ENCODE measurements around the gene TTC24. TPM values are rescaled to one million over a fixed set of nuclear protein-coding genes. Genes with fewer than 3 reads are reported as not detected.
A peak's percentile ranks its signal among the peaks of the same experiment; 100 is the strongest.
"Not testable (repeated sequence)": the region's sequence is repeated elsewhere in the genome, so short reads cannot be mapped to it uniquely, and the experiment has no call there.

TTC24 gene
- total RNA-seq, 1 experiment from 2014 or later, result not detected

DNA sequence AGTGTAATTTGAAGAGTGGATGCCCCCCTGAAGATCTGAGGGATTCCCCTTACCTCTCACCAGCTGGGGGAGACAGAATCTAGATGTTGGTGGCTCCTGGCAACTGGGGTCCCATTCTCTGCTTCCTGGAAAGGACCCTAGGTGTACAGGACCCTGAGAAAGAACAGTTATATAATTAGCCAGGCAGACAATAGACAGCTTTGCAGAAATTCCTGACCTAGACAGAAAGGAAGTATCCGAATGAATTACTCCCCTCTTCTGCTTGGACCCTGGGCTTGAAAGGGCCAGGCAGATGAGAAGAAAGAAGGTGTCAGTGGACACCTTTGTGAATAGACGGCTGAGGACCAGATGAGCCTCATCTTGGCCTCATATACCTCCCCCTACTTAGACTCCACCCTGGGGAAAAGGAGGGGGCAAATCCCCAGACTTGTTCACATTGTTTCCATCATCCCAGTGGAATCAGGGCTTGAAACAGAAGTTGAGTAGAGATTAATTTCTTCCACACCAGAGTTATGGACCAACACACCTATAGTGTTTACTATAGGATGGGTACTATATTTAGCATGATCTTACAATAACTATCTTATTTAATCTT lies 5.4 kb upstream of the TTC24 start:
- no peaks in the 10 kb centered on the region for H3K9me3 ChIP-seq

DNA sequence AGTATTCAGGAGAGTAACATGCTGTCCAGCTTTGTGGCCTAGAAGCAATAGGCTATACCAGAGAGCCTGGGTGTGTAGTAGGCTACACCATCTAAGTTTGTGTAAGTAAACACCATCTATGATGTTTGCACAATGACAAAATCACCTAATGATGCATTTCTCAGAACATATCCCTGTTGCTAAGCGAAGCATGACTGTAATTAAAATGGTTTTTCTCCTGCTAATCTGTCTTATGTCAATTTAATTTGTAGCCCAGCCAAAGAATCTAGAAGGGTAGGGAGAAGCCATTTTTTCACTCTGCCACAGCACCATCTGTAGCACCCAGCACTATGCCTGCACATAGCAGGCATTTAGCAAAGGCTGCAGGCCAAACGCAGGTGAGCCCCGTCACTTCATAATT lies 2.0 kb upstream of the TTC24 start:
- Histone ChIP-seq H3K27me3 (peaks cover 2% of the 10 kb centered on the region; the same call in 1 of the 2 replicates), H3K4me3 (no peak overlapping the region), H3K9me3 (no peaks in the 10 kb centered on the region), H3K36me3 (no peaks in the 10 kb centered on the region)
- no peak for DNase-seq

More for the DNA sequence above, 5.4 kb upstream of the TTC24 start:
- no peak for DNase-seq
- H3K36me3 ChIP-seq, result peaks cover 9% of the 10 kb centered on the region
- peaks cover 2% of the 10 kb centered on the region; the same call in 1 of the 2 replicates for H3K27me3 ChIP-seq
- no peak overlapping the region for H3K4me3 ChIP-seq

DNA sequence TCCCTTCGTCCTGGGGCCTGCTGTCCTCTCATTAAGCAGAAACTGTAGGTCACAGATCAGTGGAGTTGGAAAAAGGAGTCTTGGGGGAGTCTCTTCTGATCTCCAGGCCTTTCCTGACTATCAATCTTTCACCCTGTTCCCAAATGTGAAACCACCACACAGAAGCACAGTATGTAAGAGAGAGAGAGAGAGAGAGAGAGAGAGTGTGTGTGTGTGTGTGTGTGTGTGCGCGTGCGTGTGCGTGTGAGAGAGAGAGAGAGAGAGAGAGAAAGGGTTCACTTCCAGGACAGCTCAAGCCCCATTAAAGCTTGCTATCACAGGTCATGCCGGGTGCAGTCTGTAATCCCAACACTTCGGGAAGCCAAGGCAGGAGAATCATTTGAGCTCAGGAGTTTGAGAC lies 1.5 kb upstream of the TTC24 start:
- peaks cover 2% of the 10 kb centered on the region; the same call in 1 of the 2 replicates for H3K27me3 ChIP-seq
- no peak overlapping the region for H3K4me3 ChIP-seq
- no peaks in the 10 kb centered on the region for H3K36me3 ChIP-seq
- H3K9me3 ChIP-seq, result no peaks in the 10 kb centered on the region
- DNase-seq, result no peak

DNA sequence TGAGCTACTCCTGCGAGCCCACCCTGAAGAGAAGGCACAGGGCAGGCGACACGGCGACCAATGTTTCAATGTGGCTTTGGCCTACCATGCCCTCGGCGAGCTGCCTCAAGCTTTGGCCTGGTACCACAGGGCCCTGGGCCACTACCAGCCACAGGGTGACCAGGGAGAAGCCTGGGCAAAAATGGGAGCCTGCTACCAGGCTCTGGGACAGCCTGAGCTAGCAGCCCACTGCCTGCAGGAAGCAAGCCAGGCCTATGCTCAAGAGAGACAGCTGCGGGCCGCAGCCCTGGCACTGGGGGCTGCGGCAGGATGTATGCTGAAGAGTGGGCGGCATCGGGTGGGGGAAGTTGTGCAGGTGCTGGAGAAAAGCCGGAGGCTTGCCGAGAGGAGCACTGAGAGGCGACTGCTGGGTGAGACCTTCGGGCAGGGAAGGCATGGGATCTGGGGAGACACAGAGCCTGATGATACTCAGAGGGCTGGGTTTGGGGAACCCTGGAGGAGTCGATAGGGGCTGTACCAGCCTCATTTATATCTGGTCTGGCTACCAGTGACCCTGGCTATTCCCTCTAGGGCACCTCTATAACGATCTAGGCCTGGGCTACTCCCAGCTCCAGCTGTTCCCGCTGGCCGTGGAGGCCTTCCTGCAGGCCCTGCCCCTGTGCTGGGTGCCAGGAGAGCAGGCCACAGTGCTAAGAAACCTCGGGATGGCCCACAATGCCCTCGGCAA lies 2.3 kb downstream of the TTC24 start:
- Histone ChIP-seq H3K4me3 (no peak overlapping the region), H3K36me3 (no peaks in the 10 kb centered on the region), H3K9me3 (no peaks in the 10 kb centered on the region), H3K27me3 (no peaks in the 10 kb centered on the region)
- DNase-seq, result no peak

DNA sequence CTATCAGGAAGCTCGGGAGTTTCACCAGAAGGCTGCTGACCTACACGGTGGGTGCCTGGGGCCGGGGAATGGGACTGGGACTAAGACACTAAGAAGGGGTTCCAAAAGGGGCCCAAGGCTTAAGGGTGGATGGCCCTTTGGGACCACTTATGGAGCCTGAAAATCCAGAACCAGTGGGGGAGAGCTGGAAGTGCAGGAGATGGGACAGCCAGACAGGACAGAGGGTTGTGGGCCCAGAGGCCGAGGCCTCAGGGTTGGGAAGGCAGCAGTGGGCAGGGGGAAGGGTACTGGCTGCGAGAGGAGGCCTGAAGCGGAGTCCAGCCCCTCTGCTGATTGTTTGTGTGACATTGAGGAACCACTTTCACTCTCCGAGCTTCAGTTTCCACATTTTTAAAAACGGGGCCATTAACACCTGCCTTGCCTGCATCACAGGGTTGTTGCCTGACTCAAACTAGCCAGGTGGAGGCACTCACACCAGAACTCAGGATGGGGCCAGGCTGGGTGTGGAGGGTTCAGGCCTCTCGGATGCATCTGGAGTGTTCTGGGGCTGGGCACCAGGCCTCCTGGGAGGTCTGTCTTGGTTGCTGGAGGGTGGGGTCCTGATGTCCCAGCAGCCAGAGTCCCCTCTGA lies 3.0 kb downstream of the TTC24 start:
- DNase-seq, result no peak
- Histone ChIP-seq H3K36me3 (no peaks in the 10 kb centered on the region), H3K9me3 (no peaks in the 10 kb centered on the region), H3K4me3 (no peak overlapping the region), H3K27me3 (no peaks in the 10 kb centered on the region)

DNA sequence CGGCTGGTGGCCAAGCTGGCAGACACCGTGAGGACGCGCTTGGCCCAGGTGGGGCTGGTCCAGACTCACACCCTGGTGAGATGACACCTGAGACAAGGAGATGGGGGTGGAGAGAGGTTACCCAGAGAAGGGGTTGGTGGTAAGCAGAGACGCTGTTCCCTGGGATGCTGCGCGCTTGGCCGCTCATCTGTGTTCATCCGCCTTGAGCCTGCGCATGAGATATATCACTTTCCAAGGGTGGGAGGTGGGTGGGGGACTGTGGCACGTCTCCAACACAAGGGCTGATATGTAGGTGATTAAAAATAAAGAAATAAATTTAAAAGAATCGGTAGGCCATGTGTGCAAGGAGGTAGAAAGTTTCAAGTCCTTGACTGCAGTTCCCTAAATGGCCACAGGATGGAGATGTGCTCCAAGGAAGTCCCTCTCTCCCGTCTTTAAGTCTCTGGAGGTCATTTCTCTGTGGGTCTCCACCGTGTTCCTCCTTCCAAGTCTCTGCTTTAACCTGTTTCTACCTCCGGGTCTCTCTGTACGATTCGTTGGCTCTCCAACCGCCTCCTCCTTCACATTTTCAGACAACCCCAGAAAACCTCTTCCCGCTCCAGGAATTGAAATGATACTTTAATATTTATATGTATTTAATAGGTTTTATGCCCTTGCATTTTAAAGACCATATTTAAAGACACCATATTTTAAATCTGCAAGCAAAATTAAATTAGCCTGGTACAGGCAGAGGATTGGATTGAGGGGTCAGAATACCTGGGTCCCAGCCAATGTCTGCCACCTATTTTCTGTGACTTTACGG lies 4.5 kb downstream of the TTC24 start:
- Histone ChIP-seq H3K36me3 (no peaks in the 10 kb centered on the region), H3K27me3 (no peaks in the 10 kb centered on the region), H3K9me3 (no peaks in the 10 kb centered on the region), H3K4me3 (no peak overlapping the region)
- peak; percentile 41 for DNase-seq

DNA sequence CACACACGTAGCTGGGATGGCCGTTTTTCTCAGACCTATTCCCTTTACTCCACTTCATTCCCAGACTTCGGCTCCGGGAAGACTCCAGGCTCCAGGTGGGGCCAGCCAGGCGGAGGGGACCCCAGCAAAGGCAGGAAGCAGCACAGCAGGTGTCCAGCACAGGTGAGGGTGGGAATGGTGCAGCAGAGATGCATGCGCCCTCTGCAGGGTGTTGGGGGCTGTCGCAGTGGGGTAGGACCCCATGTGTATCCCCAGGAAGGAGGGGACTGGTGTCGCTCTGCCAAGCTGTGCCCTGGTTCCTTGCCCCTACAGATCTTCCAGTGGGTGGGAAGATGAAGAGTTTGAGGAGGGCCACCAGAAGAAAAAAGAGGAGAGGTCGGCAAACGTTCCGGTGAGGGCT lies 5.3 kb downstream of the TTC24 start:
- Histone ChIP-seq H3K36me3 (no peaks in the 10 kb centered on the region), H3K27me3 (no peaks in the 10 kb centered on the region), H3K9me3 (no peaks in the 10 kb centered on the region), H3K4me3 (no peak overlapping the region)
- no peak for DNase-seq

DNA sequence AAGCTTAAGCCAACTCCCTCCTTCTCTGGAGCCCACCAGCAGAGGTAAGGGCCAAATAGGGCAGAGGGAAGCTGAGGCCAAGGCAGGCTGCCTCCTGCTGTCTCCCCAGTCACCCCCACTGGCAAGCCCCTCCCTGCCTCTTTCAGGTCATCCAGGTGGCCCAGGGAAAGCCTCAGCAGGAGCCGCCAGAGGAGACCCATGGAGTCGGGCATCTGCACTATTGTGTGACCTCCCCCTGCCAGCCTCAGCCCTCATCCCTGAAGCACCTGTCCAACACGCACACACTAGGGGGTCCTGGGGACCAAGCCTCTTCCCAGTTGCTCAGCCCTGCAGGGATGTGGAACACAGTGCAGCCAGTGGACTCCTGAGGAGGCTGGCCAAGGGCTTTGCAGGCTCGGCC lies 6.8 kb downstream of the TTC24 start:
- Histone ChIP-seq H3K27me3 (no peaks in the 10 kb centered on the region), H3K9me3 (no peaks in the 10 kb centered on the region), H3K36me3 (no peaks in the 10 kb centered on the region), H3K4me3 (no peak overlapping the region)
- DNase-seq, result no peak

DNA sequence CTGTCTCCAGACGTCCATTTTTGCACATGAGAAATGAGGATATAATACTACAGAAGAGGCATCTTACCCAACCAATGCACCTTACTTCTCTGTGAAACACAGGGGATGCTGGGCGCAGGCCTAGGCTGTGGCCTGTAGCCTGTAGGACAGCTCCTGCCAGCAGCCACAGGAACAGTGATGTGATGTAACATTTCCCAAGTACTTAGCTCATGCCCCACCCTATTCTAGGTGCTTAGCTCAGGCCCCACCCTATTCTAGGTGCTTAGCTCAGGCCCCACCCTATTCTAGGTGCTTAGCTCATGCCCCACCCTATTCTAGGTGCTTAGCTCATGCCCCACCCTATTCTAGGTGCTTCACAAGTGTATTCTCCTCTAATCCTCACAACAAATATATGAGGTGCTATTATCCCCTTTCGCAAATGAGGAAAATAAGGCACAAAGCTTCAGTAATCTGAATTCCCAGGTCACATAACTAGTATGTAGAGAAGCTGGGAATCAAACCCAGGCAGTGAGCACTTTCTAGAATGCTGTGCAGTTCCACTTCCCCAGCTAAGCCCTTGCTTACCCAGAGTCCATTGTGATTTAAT lies 7.5 kb downstream of the TTC24 start:
- Histone ChIP-seq H3K4me3 (no peak overlapping the region), H3K27me3 (no peaks in the 10 kb centered on the region), H3K36me3 (peaks cover 2% of the 10 kb centered on the region), H3K9me3 (no peaks in the 10 kb centered on the region)
- DNase-seq, result no peak

DNA sequence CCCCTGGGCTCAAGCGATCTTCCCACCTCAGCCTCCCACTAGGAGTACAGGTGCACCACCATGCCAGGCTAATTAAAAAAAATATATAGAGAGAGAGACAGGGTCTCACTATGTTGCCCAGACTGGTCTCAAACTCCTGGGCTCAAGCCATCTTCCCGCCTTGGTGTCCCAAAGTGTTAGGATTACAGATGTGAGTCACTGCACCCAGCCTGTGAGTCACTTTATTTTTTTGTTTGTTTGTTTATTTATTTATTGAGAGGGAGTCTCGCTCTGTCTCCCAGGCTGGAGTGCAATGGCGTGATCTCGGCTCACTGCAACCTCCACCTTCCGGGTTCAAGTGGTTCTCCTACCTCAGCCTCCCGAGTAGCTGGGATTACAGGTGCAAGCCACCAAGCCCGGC lies 8.4 kb downstream of the TTC24 start:
- peaks cover 12% of the 10 kb centered on the region for H3K36me3 ChIP-seq
- DNase-seq, H3K9me3 ChIP-seq, H3K27me3 ChIP-seq, H3K4me3 ChIP-seq: not testable (repeated sequence)

DNA sequence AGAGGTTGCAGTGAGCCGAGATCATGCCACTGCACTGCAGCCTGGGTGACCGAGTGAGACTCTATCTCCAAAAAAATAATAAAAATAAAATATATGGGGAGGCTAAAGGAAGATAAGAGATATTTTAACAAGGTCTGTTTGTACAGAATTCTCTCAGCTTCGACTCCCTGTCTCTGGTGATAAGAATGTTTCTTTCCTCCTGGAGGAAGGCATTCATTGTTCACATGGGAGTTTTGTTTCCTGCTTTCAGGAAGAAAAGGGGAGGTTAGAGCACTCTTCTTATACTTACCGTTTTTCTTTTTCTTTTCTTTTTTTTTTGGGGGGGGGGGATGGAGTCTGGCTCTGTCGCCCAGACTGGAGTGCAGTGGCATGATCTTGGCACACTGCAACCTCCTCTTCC lies 10.0 kb downstream of the TTC24 start:
- Histone ChIP-seq H3K9me3 (no peaks in the 10 kb centered on the region), H3K27me3 (no peaks in the 10 kb centered on the region), H3K36me3 (peaks cover 26% of the 10 kb centered on the region), H3K4me3 (no peak overlapping the region)
- no peak for DNase-seq

DNA sequence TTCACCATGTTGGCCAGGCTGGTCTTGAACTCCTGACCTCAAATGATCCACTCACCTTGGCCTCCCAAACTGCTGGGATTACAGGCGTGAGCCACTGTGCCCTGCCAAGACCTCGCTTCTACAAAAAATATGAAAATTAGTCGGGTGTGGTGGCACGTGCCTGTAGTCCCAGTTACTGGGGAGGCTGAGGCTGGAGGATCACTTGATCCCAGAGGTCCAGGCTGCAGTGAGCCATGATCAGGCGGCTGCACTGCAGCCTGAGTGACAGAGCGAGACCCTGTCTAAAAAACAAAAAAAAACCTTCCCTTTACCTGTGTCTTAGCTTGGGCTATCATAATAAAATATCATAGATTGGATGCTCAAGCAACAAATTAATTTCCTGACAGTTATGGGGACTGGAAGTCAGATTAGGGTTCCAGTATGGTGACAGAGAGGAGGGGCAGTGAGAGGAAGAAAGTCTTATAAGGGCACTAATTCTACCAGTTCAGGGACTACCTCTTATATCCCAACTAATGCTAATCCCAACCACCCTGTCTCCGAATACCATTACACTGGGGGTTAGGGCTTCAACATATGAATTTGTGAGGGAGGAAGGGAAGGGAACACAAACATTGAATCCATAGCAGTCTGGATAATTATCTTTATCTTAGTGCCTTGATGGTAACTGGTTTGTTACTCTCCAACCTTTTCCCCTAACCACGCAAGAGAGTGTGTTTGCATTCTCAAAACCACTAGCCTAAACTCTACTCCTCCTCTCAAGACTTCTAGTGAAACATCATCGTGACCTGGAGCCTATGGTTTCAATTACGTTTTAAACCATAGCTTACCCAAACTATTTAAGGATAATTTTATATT lies 11.0 kb downstream of the TTC24 start:
- no peak for DNase-seq
- peak overlapping the region; percentile 84 for H3K4me3 ChIP-seq

DNA sequence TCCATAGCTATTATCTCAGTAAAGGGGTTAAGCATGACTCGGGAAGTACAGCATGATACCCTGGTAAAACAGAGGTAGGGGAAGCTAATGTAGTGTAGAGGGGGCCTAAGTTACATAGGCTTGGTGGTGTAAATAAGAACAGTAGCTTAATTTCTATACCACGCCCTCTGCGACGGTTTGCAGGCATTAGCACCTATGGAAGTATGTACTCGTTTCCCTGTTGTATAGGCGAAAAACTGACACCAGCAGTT lies 11.6 kb downstream of the TTC24 start:
- DNase-seq, result no peak
- no peaks in the 10 kb centered on the region for H3K9me3 ChIP-seq
- H3K36me3 ChIP-seq, result peaks cover 42% of the 10 kb centered on the region
- H3K4me3 ChIP-seq, result peak overlapping the region; percentile 84
- H3K27me3 ChIP-seq, result no peaks in the 10 kb centered on the region

More for the DNA sequence above, 11.0 kb downstream of the TTC24 start:
- Histone ChIP-seq H3K27me3 (no peaks in the 10 kb centered on the region), H3K9me3 (no peaks in the 10 kb centered on the region), H3K36me3 (peaks cover 36% of the 10 kb centered on the region)

DNA sequence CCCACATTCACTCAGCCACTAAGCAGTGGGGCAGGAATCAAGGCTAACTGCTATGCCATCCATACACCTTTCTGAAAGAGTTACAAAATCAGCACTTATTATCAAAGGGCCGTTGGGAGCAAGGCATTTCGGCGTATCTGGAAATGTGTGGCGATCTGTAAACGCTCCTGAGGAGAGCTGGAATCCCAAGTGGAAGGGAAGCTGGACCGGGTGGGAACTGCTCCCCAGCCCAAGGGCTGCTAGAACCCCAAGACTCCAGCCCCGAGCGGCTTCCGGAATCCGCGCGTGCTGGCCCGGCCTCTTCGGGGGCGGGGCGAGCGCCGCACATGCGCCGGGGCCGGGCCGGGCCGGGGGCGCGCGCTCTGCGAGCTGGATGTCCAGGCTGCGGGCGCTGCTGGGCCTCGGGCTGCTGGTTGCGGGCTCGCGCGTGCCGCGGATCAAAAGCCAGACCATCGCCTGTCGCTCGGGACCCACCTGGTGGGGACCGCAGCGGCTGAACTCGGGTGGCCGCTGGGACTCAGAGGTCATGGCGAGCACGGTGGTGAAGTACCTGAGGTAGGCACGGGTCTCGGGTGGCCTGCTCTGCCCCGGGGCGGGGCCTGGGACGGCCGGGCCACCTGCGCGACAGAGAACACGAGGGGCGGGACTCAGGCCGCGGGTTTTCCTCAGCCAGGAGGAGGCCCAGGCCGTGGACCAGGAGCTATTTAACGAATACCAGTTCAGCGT lies 12.1 kb downstream of the TTC24 start, which contains the start of gene NAXE:
Gene NAXE (plus strand): TSS at position 345 of the 726 bp plus-strand sequence. CDS start 29 bp downstream, at position 374.
- no peaks in the 10 kb centered on the region for H3K9me3 ChIP-seq
- peaks cover 47% of the 10 kb centered on the region for H3K36me3 ChIP-seq
- peak within 1 kb of the TSS; percentile 84 for H3K4me3 ChIP-seq
- no peaks in the 10 kb centered on the region for H3K27me3 ChIP-seq
- DNase-seq, result peak; percentile 79

DNA sequence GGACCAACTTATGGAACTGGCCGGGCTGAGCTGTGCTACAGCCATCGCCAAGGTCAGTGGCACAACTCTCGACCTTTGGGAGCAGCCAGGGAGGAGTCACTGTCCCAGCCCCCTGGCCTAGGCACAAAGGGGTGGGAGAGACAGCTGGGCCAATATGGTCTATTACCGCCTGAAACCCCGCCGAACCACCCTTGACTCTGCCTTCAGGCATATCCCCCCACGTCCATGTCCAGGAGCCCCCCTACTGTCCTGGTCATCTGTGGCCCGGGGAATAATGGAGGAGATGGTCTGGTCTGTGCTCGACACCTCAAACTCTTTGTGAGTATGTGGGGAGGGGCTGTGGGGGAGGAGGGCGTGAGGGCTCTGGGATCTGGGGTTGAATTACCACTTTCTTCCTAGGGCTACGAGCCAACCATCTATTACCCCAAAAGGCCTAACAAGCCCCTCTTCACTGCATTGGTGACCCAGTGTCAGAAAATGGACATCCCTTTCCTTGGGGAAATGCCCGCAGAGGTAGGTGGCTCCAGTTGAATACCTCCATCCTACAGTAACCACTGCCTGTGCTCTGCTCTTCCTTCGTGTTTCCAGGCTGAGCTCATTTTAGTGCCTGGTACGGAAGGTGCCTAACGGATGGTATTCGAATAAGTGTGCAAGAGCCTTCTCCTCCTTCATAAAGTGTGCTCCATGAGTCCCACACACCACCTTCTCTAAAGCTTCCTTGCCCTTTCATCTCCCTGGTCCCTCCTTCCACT lies 12.8 kb downstream of the TTC24 start:
- Histone ChIP-seq H3K9me3 (no peaks in the 10 kb centered on the region), H3K36me3 (peaks cover 54% of the 10 kb centered on the region), H3K4me3 (peak overlapping the region; percentile 84), H3K27me3 (no peaks in the 10 kb centered on the region)
- DNase-seq, result no peak

Measured in MG63 (cell line).